Fibroblast of mammary gland (primary cell): ENCODE data around the gene AKT2.

Experiments
- DNase-seq: peaks from one replicate; pipeline ENCODE4 v3.0.0-alpha.2; 2010; ENCODE audit warnings: low read depth
- H3K4me3 ChIP-seq: 2 replicates; pipeline ENCODE4 v1.5.1; 2011; ENCODE audit warnings: low read depth, mild to moderate bottlenecking, low read length, moderate library complexity; ENCODE audit not compliant: control insufficient read depth
- CTCF ChIP-seq: conservative IDR thresholded peaks from 2 replicates; pipeline ENCODE4 v1.5.1; 2011; ENCODE audit warnings: low read depth, low read length, inconsistent platforms; ENCODE audit not compliant: control insufficient read depth, insufficient read depth

AKT2 gene

GRCh38 chr19:40241809-40242384 is 43.2 kb downstream of the AKT2 start:
- no peak overlapping the region for H3K4me3 ChIP-seq
- TF ChIP-seq CTCF = no peak
- peak; percentile 49 for DNase-seq

GRCh38 chr19:40241125-40241808 is 43.9 kb downstream of the AKT2 start:
- no peak overlapping the region for H3K4me3 ChIP-seq
- no peak for TF ChIP-seq CTCF
- DNase-seq = no peak

- TF ChIP-seq CTCF = no peak
- DNase-seq = no peak
- H3K4me3 ChIP-seq = no peak overlapping the region
Measured at GRCh38 chr19:40240332-40240731, 44.8 kb downstream of the AKT2 start.

- no peak for TF ChIP-seq CTCF
- no peak overlapping the region for H3K4me3 ChIP-seq
- DNase-seq = no peak
Measured at GRCh38 chr19:40239415-40240226, 45.5 kb downstream of the AKT2 start.

GRCh38 chr19:40238775-40239174 is 46.4 kb downstream of the AKT2 start:
- TF ChIP-seq CTCF = no peak
- DNase-seq = no peak
- no peak overlapping the region for H3K4me3 ChIP-seq

- no peak for TF ChIP-seq CTCF
Measured at GRCh38 chr19:40237791-40238190, 47.4 kb downstream of the AKT2 start.

More at GRCh38 chr19:40237791-40238190, 47.4 kb downstream of the AKT2 start:
- DNase-seq = no peak
- no peak overlapping the region for H3K4me3 ChIP-seq
